NCI-H2227 treated with DMSO at 0.1 percent for 48 hours (cell line): ENCODE results near the gene MYO5A.

Source experiments
- DNase-seq: peaks from one replicate; lab custom pipeline; 2025; lab: John Stamatoyannopoulos, UW

The MYO5A gene

DNA sequence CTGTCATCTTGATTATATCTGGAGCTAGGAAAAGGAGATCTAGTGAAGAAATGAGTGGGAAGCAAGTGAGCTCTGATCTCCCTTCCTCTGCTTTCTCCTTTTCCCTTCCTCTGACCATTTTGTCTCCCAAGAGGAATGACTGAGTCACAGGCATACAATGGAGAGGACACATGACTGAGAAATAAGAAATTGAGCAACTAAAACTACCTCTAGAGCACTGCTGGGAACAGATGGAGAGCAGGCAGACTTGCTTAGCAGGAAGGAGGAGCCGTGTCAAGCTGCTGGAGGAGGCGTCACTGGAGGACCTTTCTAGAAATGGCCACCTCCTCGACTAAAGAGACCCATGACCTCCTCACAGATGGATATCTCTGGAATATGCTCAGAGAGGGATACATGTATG is 166.2 kb downstream of the MYO5A start:
- no peak for DNase-seq

GRCh38 chr15:52361975-52362494 is 166.6 kb downstream of the MYO5A start:
- DNase-seq: no peak

DNA sequence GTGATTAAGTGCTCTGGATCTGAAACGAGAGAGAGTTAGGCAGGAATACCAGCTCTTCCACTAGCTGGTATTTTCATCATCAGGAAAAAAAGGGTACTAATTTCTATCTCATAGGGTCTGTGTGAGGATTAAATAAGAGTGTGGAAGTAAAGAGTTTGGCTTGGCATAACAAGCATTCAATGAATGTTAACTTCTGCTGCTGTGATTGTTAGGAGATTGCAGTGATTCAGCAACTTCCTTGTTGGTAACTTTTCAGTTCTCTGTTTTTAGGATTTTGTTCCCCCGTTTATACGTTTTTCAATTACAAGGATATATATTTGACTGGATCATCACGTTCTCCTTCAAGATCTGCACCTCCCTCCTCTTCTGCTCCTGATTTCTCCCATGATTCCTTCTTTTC is 167.2 kb downstream of the MYO5A start:
- DNase-seq: no peak

- DNase-seq: no peak
These were observed 168.2 kb downstream of the MYO5A start for GRCh38 chr15:52360229-52361203.

DNA sequence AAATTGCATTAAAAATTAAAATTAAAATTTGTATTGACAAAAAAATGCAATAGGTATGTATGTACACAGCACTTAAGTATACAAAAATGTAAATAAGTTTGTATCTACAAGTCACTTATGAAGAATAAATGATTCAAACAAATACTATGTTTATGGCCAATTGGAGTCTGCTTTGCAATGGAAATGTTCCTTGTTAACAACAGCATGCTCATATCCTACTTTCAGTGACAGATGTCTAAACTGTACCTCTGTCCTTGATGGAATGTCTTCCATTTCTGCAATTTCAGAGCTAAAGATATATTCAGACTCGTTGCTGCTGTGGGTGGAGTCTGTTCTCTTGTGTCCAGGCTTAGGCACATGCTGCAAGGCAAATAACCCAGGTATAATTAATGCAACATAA is 169.0 kb downstream of the MYO5A start:
- no peak for DNase-seq

DNA sequence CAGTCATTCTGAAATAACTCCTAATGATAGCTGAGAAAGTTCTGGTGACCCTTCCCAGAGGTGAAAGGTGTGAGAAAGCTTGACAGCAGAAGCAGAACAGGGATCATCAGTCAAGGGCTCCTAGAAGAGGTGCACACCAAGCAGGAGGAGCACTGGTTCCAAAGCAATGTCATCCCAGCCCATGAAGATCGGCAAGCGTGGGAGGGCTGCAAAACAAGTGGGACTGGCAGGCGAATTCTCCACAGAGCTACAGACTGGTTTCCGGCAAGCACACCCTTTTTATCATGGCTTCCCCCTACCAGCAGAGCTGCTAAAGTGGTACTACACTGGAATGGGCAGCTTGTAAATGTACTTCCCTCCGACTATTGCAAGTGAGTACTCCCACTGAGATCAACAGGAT is 170.7 kb downstream of the MYO5A start:
- DNase-seq: no peak

DNA sequence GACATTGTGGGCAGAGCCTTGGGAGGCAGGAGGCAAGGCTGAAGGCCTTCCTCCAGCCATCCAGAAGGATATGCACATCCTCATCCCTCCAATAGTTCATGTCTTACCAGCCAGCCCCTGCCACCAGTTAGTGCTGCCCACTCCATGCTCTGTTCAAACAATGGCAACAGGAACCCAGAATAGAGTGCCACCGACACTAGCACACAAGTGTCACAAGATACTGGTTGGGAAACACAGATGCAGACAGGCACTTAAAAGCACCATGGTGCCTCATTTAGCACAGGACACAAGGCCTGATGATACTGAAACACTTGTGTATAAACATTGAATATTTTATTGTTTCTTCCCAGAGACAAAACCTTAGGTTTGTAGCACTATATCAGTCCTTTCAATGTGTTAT is 176.6 kb downstream of the MYO5A start:
- DNase-seq: no peak

GRCh38 chr15:52351206-52351908 is 177.3 kb downstream of the MYO5A start:
- DNase-seq: no peak

- no peak for DNase-seq
These were observed 178.3 kb downstream of the MYO5A start for GRCh38 chr15:52350423-52350822.

- no peak for DNase-seq
These were observed 179.5 kb downstream of the MYO5A start for GRCh38 chr15:52349052-52349700.

- DNase-seq: no peak
These were observed 180.5 kb downstream of the MYO5A start for GRCh38 chr15:52348056-52348745.

DNA sequence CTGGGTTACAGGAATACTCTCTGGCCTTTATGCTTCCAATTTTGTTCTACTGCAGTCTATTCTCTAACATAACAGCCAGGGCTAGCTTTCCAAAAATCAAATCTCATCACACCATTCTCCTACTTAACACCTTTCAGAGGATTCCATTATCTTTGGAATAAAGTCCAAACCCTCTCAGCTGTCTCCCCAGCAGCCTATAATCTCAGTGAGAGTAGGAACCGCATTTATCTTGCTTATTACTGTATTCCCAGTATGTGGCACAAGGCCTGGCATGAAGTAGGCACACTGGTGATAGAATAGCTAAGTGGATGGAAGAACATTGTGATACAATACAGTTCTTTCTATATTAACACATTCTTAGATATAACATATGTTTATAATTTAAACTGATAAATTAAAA is 184.1 kb downstream of the MYO5A start:
- DNase-seq: no peak

DNA sequence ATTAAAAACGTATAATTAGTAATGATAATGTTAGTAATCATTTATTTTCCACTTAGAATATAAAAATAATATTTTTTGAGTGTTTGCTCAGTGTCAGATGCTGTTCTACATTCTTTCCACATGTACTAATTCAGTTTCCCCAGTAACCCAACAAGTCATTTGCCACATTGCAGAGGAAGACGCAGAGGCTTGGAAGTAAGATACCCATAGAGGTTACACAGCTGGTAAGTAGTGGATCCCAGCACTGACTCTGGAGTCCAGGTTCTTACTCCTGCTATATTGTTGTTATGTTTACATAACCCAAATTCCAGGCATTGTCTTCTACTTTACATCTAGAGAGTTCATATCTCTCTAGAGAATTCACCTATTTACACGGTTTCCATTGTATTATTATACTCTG is 184.8 kb downstream of the MYO5A start:
- DNase-seq: no peak

GRCh38 chr15:52340093-52340492 is 188.6 kb downstream of the MYO5A start:
- no peak for DNase-seq

GRCh38 chr15:52338891-52339290 is 189.8 kb downstream of the MYO5A start:
- DNase-seq: no peak

GRCh38 chr15:52338058-52338457 is 190.6 kb downstream of the MYO5A start:
- peak; percentile 3 for DNase-seq

- no peak for DNase-seq
These were observed 191.4 kb downstream of the MYO5A start for GRCh38 chr15:52337198-52337853.

DNA sequence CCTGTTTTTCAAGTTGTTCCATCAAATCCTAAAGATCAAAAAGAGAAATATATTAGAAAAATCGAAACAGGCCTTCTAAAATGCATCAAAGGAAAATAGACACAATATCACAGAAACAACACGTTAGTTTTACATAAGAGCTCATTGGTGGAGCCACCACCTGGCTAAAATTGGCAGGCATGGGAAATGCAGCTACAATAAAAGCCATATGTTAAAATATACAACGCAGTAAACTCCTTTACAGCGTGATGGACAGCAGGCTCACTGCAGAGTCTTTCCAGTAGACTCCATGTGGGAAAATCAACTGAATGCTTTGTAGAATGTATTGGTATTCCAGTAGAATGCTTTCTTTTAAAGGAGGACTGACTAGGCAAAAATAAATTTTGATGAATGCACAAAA is 192.2 kb downstream of the MYO5A start:
- no peak for DNase-seq

GRCh38 chr15:52334491-52335160 is 194.1 kb downstream of the MYO5A start:
- DNase-seq: no peak

- no peak for DNase-seq
These were observed 197.0 kb downstream of the MYO5A start for GRCh38 chr15:52331490-52332240.
